GM21447 (cell line): Measurements from ENCODE around the gene IFI27L2.

Experiments used
- ATAC-seq: cut with Tn5 transposase; IDR thresholded peaks from one replicate; pipeline ENCODE4 v1.9.1; 2021; ENCODE audit not compliant: unreplicated experiment

IFI27L2 gene

GRCh38 chr14:94153750-94154342, 24.4 kb upstream of the IFI27L2 start:
- ATAC-seq, result no peak

- ATAC-seq, result no peak
Measured at GRCh38 chr14:94152676-94153075, 23.3 kb upstream of the IFI27L2 start.

DNA sequence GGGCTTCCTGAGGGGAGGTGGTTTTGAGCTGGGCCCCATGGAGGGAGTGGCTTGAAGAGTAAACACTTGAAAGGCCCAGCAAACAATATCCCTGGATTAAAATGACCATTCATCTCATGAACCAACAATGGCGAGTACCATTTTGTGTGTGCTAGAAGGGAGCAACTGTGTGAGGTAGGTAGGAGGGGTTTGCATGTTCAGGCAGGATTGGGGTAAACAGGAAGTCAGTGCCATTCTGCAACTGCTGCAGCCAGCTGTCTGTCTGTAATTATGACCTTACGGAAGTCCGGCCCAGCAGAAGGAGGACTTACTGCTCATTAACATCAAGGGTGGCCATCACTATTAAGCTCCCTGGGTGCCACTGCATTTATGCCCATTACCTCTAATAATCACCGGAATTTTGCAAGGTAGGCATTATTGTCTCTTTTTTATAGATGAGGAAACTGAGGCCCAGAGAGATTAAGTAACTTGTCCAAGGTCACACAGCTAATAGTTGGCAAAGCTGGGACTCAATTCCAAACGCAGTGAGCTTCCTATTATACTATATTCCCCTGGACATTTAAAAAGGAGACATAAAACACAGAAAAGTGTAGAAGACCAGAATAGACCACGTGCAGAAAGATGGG, 16.6 kb upstream of the IFI27L2 start:
- ATAC-seq, result no peak

- no peak for ATAC-seq
Measured at GRCh38 chr14:94144765-94145164, 15.4 kb upstream of the IFI27L2 start.

DNA sequence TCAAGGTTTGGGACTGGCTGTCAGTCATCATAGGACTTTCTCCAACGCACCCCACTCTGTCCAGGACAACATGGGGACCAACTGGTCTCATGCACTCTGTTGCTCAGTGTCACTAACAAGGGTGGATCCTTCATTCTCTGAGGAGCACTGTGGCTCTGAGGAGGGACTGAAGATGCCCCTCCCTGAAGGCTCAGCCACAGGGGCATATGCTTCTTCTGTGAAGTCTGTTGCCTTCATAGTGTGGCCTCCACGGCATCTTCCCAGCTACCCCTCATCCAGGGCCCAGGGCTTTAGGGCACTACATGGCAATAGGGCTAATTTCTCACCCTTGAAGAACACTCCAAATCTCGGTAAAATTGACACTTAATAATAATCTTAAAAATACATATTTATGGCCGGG, 14.3 kb upstream of the IFI27L2 start:
- no peak for ATAC-seq

DNA sequence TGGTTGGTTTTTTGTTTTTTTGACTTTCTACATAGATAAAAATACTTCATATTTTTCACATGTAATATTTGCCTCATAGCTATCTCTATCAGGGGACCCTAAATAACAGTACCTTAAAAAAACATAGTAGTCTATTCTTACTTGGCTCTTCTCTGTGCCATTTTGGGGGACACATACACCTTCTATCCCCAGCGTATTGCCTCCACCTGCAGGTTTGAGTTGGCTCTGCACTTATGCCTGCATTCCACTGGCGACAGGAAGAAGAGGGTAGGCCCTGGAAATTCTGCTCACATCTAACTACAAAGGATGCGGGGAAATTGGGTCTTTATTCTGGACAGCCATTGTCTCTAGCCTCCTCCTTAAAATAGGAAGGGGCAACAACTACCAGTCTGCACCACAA, 13.8 kb upstream of the IFI27L2 start:
- ATAC-seq, result no peak

- no peak for ATAC-seq
Measured at GRCh38 chr14:94142836-94143235, 13.4 kb upstream of the IFI27L2 start.

DNA sequence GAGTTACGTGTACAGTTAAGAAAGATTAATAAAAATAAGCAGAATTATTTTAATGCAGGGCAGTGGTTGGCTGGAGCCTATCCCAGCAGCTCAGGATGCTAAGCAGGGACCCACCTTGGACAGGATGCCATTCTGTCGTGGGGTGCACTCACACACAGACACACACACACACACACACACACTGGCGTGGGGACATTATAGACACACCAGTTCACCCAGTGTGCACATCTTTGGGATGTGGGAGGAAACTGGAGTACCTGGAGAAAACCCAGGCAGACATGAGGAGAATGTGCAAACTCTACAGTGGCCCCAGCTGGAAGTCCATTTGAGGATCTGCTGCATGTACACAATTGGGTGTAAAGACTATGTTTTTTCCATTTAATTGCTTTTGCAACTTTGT, 12.8 kb upstream of the IFI27L2 start:
- ATAC-seq, result no peak

DNA sequence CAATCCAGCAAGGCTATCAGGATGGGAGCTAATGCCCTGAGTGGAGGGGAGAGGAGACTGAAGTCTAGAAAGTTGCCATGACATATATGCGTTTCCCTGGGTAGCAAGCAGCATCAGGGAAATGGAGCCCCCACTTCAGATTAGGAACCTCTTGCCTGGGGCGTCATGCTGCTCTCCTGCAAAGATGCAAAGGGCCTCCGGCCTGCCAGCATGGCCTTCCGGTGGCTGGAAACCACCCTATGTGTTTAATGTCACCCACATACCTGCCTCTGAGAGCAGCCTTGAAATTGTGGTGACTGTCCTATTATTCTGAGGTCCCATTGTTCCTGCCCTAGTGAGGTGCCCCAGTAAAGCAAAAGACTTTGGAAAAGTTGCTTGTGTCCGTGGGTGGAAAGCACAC, 10.0 kb upstream of the IFI27L2 start:
- ATAC-seq, result no peak

GRCh38 chr14:94139006-94139405, 9.6 kb upstream of the IFI27L2 start:
- ATAC-seq, result no peak

- no peak for ATAC-seq
Measured at GRCh38 chr14:94138251-94138650, 8.8 kb upstream of the IFI27L2 start.

DNA sequence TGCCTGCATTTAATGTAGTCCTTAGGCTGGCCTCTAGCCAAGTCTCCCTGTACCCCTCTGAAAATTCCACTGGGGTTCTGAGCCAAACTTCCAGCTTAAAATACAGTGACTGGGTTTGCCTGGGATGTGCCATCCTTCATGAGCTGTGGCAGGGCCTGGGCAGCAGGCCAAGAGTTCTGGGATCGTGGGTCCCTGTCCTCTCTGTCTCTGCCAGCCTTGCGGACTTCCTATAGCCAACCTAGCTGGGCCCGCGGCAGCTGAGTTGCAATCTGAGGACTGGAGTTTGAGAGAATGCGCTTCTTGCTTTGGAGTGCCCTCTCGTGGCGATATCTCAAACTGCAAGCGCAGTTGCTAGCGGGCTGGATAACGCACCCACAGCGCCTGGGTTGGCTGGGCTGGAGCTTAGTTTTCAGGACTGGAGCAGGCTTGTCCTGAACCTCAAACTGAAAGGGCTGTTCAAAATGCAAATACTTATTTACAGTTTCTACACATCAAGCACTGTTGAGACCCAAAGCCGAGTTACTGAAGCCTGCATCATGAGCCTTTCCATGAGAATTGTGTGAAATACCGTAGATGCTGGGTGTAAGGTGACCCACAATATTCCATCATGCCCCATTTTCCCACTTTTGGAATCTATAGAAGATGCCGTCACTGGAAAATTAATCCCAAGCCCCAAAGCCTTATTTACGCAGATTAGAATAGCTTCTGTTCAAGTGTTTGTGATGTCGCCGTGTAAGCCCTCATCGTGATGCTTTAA, 7.3 kb upstream of the IFI27L2 start:
- peak; percentile 76 for ATAC-seq

GRCh38 chr14:94135476-94135875, 6.1 kb upstream of the IFI27L2 start:
- no peak for ATAC-seq

GRCh38 chr14:94132285-94132887, 3.0 kb upstream of the IFI27L2 start:
- no peak for ATAC-seq

GRCh38 chr14:94129758-94130414, 482 bp upstream of the IFI27L2 start:
- ATAC-seq, result no peak

GRCh38 chr14:94128216-94128839, 1.1 kb downstream of the IFI27L2 start:
- no peak for ATAC-seq

DNA sequence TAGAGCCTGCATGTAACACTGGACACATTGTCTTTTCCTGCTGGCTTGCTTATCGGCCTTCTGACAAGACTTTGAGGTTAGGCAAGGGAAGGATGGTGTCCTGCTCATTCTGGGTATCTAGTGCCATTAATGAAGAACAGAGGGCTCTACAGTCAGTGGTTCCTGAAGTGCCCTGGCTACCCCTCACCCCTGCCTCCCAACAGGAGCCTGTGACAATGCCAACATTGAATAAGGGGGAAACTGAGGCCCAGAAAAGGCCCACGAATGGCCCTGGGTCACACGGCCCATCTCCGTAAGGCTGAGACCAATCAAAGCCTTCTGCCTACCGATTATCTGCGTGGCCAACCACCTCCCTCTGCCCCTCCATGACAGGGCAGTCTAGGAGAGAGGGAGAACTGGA, 2.1 kb downstream of the IFI27L2 start:
- ATAC-seq, result no peak

- no peak for ATAC-seq
Measured at GRCh38 chr14:94126800-94127199, 2.6 kb downstream of the IFI27L2 start.

DNA sequence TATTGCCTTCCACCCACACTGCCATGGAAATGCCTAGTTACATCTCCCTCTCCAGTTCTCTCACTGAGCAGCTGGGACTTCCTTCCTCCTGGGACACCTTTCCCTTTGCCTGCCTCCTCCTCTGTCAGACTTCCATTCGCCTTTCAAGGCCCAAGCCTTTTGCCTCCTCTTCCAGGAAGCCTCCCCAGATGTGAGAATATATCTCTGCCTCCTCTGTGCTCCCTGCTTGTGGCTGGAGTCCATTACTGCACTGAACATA, 3.1 kb downstream of the IFI27L2 start:
- no peak for ATAC-seq

DNA sequence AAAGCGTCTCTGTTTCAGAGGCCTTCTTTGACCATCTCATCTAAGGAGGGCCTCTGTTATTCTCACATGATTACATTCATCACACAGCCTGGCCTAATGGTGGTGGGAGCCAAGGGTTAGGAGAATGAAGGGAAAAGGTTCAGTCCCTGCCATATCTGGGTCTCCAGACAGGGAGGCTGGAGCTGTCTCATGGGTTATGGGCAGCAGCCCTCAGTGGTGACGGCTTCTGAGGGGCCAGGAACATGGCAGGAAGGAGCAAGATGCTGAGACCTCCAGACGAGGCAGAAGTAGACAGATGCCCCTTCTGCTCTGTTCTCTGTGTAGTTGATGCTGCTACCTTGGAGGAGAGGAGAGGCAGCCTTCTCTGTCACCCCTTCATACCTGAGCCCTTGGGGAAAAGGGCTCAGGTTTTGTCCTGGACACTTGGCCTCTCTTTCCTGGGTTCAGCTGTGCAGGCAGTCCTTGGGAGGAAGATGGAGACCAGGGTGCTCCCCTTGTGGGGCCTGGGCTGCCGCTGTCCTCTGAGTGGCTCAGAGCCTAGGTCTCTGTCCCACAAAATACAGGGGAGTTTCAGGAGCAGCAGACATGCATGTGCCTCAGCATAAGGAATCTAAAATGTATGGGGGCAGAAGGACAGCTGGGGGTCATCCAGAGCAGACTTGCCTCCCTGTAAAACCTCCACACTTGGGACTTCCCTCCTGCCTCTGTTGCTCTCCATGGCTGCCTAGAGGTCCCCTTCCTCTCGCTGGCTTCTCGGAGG, 3.6 kb downstream of the IFI27L2 start:
- no peak for ATAC-seq
